Breast epithelium (tissue), 3 donors: ENCODE measurements around the gene SH3BP4.

ENCODE experiments used
- POLR2A ChIP-seq: fragments of 450-650 bp; IDR thresholded peaks from one replicate; pipeline ENCODE4 v1.6.1; 2016; ENCODE audit warnings: antibody characterized with exemption, mild to moderate bottlenecking, moderate library complexity
- TF ChIP-seq, protein P1 (sequence below), 3 donors: fragments of 450-650 bp; IDR thresholded peaks; one replicate each; pipeline ENCODE4 v1.5.1; 2016 to 2017; ENCODE audit warnings: antibody characterized with exemption in 3 of 3, mild to moderate bottlenecking in 3 of 3, moderate library complexity in 3 of 3

DNA sequence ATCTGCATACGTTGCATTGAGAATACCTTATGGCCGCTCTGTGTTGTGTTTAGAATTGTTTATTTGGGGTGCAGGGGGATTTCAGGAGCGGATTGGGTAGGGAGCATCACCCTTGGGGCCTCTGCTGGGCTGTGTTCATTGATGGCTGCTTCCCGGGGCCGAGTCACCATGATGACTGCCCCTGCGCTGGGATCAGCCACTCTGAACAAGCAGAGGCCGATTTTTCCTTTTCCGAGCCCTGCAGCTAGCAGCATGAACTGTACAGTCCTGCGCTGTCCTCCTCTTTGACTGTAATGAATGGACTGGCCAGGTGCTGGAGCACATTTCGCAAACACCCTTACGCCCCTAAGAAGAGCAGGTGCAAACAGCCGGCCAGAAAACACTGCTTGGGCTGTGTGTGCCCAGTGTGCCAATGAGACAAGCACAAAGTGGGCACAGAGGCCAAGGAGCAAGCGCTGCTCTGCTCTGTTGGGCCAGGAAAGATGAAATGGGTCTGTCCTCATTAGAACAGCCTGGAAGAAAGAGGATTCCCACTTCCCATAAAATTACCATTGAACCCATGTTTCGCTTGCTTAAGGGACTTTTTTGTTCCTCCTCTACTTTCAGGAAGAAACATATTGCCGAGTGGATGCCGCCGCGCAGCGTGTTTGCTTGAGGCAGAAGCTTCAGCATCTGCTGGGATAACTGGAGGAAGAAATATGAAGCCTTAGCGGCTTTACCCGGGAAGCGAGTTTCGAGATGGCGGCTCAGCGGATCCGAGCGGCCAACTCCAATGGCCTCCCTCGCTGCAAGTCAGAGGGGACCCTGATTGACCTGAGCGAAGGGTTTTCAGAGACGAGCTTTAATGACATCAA lies 82.7 kb downstream of the SH3BP4 start:
- TF ChIP-seq, protein P1, sequence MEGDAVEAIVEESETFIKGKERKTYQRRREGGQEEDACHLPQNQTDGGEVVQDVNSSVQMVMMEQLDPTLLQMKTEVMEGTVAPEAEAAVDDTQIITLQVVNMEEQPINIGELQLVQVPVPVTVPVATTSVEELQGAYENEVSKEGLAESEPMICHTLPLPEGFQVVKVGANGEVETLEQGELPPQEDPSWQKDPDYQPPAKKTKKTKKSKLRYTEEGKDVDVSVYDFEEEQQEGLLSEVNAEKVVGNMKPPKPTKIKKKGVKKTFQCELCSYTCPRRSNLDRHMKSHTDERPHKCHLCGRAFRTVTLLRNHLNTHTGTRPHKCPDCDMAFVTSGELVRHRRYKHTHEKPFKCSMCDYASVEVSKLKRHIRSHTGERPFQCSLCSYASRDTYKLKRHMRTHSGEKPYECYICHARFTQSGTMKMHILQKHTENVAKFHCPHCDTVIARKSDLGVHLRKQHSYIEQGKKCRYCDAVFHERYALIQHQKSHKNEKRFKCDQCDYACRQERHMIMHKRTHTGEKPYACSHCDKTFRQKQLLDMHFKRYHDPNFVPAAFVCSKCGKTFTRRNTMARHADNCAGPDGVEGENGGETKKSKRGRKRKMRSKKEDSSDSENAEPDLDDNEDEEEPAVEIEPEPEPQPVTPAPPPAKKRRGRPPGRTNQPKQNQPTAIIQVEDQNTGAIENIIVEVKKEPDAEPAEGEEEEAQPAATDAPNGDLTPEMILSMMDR (IDR thresholded peaks at IDR 0.05): no peak
- TF ChIP-seq POLR2A: no peak
